GM12878 (cell line): Measurements from ENCODE around the gene CLCN2.

Experiments
- EP300 ChIP-seq, 2 experiments: fragments of 150-350 bp in 1 of 2; IDR thresholded peaks; 2 replicates each; pipeline ENCODE4 v1.6.1; 2011 to 2012; ENCODE audit warnings: low read depth in 2 of 2, low read length in 2 of 2, borderline replicate concordance in 1 of 2, improper control_type of control experiment in 1 of 2, inconsistent platforms in 1 of 2; ENCODE audit not compliant: control insufficient read depth in 1 of 2
- PAX8 ChIP-seq: fragments of 450-650 bp; IDR thresholded peaks from 2 replicates; pipeline ENCODE4 v1.6.1; 2017; ENCODE audit warnings: mild to moderate bottlenecking, moderate library complexity
- POLR2A ChIP-seq: IDR thresholded peaks from 2 replicates; pipeline ENCODE4 v1.6.1; 2011; ENCODE audit warnings: low read depth, mild to moderate bottlenecking, low read length

GRCh38 chr3:184328516-184328915 is 32.9 kb downstream of the CLCN2 start:
- TF ChIP-seq POLR2A (no peak), PAX8 (no peak), EP300 (IDR thresholded peaks at IDR 0.05; ENCODE audit: borderline replicate concordance in 1 of 2, control insufficient read depth in 1 of 2, low read depth in 2 of 2, low read length in 2 of 2) (no peak)
